Diencephalon (tissue), 1 donor: ENCODE data around the gene GPR82. TPM values are rescaled to one million over a fixed set of nuclear protein-coding genes. Genes with fewer than 3 reads are reported as not detected.

Source experiments
- small RNA-seq: library from RNA; depleted of rRNA; stranded (forward); fragments of <200 nt; gene quantifications from one replicate; pipeline ENCODE3, GENCODE V24; 2014
- total RNA-seq: library from RNA; depleted of rRNA; stranded (reverse); fragments of >200 nt; gene quantifications from one replicate; pipeline ENCODE4 v1.2.3, GENCODE V29; 2014

GPR82 gene
- not detected for total RNA-seq

GRCh38 chrX:41723826-41724225 lies at the start of gene GPR82:
GPR82 (plus strand) TSS chrX:41724181; CDS start chrX:41727027, 2,846 bp downstream.

GRCh38 chrX:41688835-41689234 lies 35.1 kb upstream of the GPR82 start, which contains the start of gene GPR34:
GPR34 (plus strand) TSS chrX:41688973; CDS start chrX:41695634, 6,661 bp downstream.

Small RNAs within 50 kb of the gene (small RNA-seq; reads per million reads assigned to genes)
- gene RN7SL144P: not detected

Other genes starting within 250 kb of the GPR82 start
- 17.1 TPM for gene GPR34, start 35.2 kb upstream of the GPR82 start, total RNA-seq
- gene CASK, start 199.4 kb downstream of the GPR82 start, total RNA-seq: 130 TPM